CD4-positive, alpha-beta T cell treated with Interleukin-4 for 4 hours (primary cell): ENCODE data around the gene SLIT1.

ENCODE experiments used
- DNase-seq: peaks from one replicate; pipeline ENCODE4 v3.0.0-alpha.2; 2020

Gene SLIT1

GRCh38 chr10:97169911-97170693 lies 15.7 kb downstream of the SLIT1 start:
- no peak for DNase-seq

GRCh38 chr10:97169063-97169462 lies 16.7 kb downstream of the SLIT1 start:
- no peak for DNase-seq

GRCh38 chr10:97168645-97169044 lies 17.1 kb downstream of the SLIT1 start:
- DNase-seq: no peak

- DNase-seq: no peak
These were observed 20.3 kb downstream of the SLIT1 start for GRCh38 chr10:97165499-97165898.

GRCh38 chr10:97163781-97164501 lies 21.8 kb downstream of the SLIT1 start:
- no peak for DNase-seq

- no peak for DNase-seq
These were observed 22.6 kb downstream of the SLIT1 start for GRCh38 chr10:97163181-97163580.

- no peak for DNase-seq
These were observed 26.0 kb downstream of the SLIT1 start for GRCh38 chr10:97159646-97160305.

GRCh38 chr10:97157578-97158095 lies 28.1 kb downstream of the SLIT1 start:
- DNase-seq: no peak

GRCh38 chr10:97154781-97155180 lies 31.0 kb downstream of the SLIT1 start:
- DNase-seq: no peak

GRCh38 chr10:97154162-97154561 lies 31.6 kb downstream of the SLIT1 start:
- no peak for DNase-seq

- no peak for DNase-seq
These were observed 32.4 kb downstream of the SLIT1 start for GRCh38 chr10:97153270-97153850.

GRCh38 chr10:97151307-97151914 lies 34.3 kb downstream of the SLIT1 start:
- no peak for DNase-seq

- DNase-seq: no peak
These were observed 35.1 kb downstream of the SLIT1 start for GRCh38 chr10:97150616-97151015.

GRCh38 chr10:97150013-97150595 lies 35.7 kb downstream of the SLIT1 start:
- no peak for DNase-seq

GRCh38 chr10:97149079-97149531 lies 36.7 kb downstream of the SLIT1 start:
- no peak for DNase-seq

GRCh38 chr10:97144297-97144696 lies 41.5 kb downstream of the SLIT1 start:
- DNase-seq: no peak

GRCh38 chr10:97142834-97143233 lies 42.9 kb downstream of the SLIT1 start:
- DNase-seq: no peak

- DNase-seq: no peak
These were observed 44.6 kb downstream of the SLIT1 start for GRCh38 chr10:97140902-97141745.

- DNase-seq: no peak
These were observed 45.5 kb downstream of the SLIT1 start for GRCh38 chr10:97140049-97140846.

GRCh38 chr10:97139651-97140048 lies 46.1 kb downstream of the SLIT1 start:
- no peak for DNase-seq
